Activated naive CD8-positive, alpha-beta T cell treated with anti-CD3 and anti-CD28 coated beads, Interleukin-2, amount 10 ng/mL, durations not matched to agents 7 days and 5 days (primary cell): ENCODE results near the gene EGFR. TPM values are rescaled to one million over a fixed set of nuclear protein-coding genes. Genes with fewer than 3 reads are reported as not detected.

ENCODE experiments used
- ATAC-seq: fragments of 150-1000 bp; cut with Tn5 transposase; one replicate; pipeline ENCODE4 v1.10.0; 2021; ENCODE audit warnings: low read depth, moderate library complexity
- POLR2A ChIA-PET: fragments of 350-600 bp; sonication (Branson Sonifier 250); formaldehyde crosslinking; loops from one replicate; lab custom pipeline; 2021; ENCODE audit warnings: antibody characterized with exemption; lab: Charles Lee
- DNase-seq: peaks from one replicate; pipeline ENCODE4 v3.0.0; 2021
- H3K27ac Mint-ChIP-seq: one replicate; pipeline ENCODE4 v1.8.0; 2022; ENCODE audit warnings: mild to moderate bottlenecking, mixed read lengths
- H3K27me3 Mint-ChIP-seq: one replicate; pipeline ENCODE4 v1.8.0; 2022; ENCODE audit warnings: mild to moderate bottlenecking, moderate library complexity, mixed read lengths
- H3K36me3 Mint-ChIP-seq: one replicate; pipeline ENCODE4 v1.8.0; 2021; ENCODE audit warnings: mild to moderate bottlenecking, mixed read lengths
- H3K4me1 Mint-ChIP-seq: one replicate; pipeline ENCODE4 v1.8.0; 2021; ENCODE audit warnings: mixed read lengths
- H3K4me3 Mint-ChIP-seq: one replicate; pipeline ENCODE4 v1.8.0; 2022; ENCODE audit warnings: mild to moderate bottlenecking, moderate library complexity, mixed read lengths
- H3K9me3 Mint-ChIP-seq: one replicate; pipeline ENCODE4 v1.8.0; 2021; ENCODE audit warnings: mixed read lengths
- total RNA-seq, 2 experiments: library from RNA; stranded (reverse); gene quantifications; one replicate each; pipeline ENCODE4 v1.2.3, GENCODE V29; 2021

Gene EGFR
- total RNA-seq, 2 experiments from 2014 or later = not detected

GRCh38 chr7:55230014-55230413 lies 211.2 kb downstream of the EGFR start:
- Mint-ChIP-seq H3K4me3 (no peak overlapping the region), H3K27ac (no peak overlapping the region), H3K27me3 (peaks cover 10% of the 10 kb centered on the region), H3K9me3 (peaks cover 8% of the 10 kb centered on the region), H3K36me3 (no peaks in the 10 kb centered on the region), H3K4me1 (no peaks in the 10 kb centered on the region)
- POLR2A ChIA-PET = no interaction called here
- ATAC-seq (no peak), DNase-seq (no peak)

- DNase-seq (no peak), ATAC-seq (no peak)
- Mint-ChIP-seq H3K36me3 (no peaks in the 10 kb centered on the region), H3K4me3 (no peak overlapping the region), H3K4me1 (no peaks in the 10 kb centered on the region), H3K27me3 (peaks cover 10% of the 10 kb centered on the region), H3K27ac (no peak overlapping the region), H3K9me3 (peaks cover 8% of the 10 kb centered on the region)
- POLR2A ChIA-PET = no interaction called here
These were observed 213.0 kb downstream of the EGFR start for GRCh38 chr7:55231736-55232280.

- peaks cover 7% of the 10 kb centered on the region for H3K27me3 Mint-ChIP-seq
- POLR2A ChIA-PET = no interaction called here
- no peaks in the 10 kb centered on the region for H3K36me3 Mint-ChIP-seq
- peaks cover 5% of the 10 kb centered on the region for H3K9me3 Mint-ChIP-seq
- ATAC-seq (no peak), DNase-seq (no peak)
- no peaks in the 10 kb centered on the region for H3K4me1 Mint-ChIP-seq
- H3K27ac Mint-ChIP-seq = no peak overlapping the region
- H3K4me3 Mint-ChIP-seq = no peak overlapping the region
These were observed 214.2 kb downstream of the EGFR start for GRCh38 chr7:55233001-55233400.

- Mint-ChIP-seq H3K4me1 (no peaks in the 10 kb centered on the region), H3K27ac (no peak overlapping the region), H3K9me3 (peaks cover under 1% of the 10 kb centered on the region), H3K27me3 (peaks cover 5% of the 10 kb centered on the region), H3K4me3 (no peak overlapping the region), H3K36me3 (no peaks in the 10 kb centered on the region)
- ATAC-seq = no peak
- DNase-seq = no peak
- POLR2A ChIA-PET = no interaction called here
These were observed 215.6 kb downstream of the EGFR start for GRCh38 chr7:55234408-55234807.

GRCh38 chr7:55235115-55235514 lies 216.3 kb downstream of the EGFR start:
- POLR2A ChIA-PET = no interaction called here
- H3K4me3 Mint-ChIP-seq = no peak overlapping the region
- no peak for DNase-seq
- H3K4me1 Mint-ChIP-seq = no peaks in the 10 kb centered on the region
- ATAC-seq = no peak
- no peaks in the 10 kb centered on the region for H3K36me3 Mint-ChIP-seq
- no peak overlapping the region for H3K27ac Mint-ChIP-seq
- H3K9me3 Mint-ChIP-seq = no peaks in the 10 kb centered on the region
- H3K27me3 Mint-ChIP-seq = peaks cover 5% of the 10 kb centered on the region

GRCh38 chr7:55235801-55236200 lies 217.0 kb downstream of the EGFR start:
- POLR2A ChIA-PET = no interaction called here
- Mint-ChIP-seq H3K9me3 (no peaks in the 10 kb centered on the region), H3K4me1 (no peaks in the 10 kb centered on the region), H3K4me3 (no peak overlapping the region), H3K27ac (no peak overlapping the region), H3K36me3 (no peaks in the 10 kb centered on the region), H3K27me3 (peaks cover 2% of the 10 kb centered on the region)
- DNase-seq (no peak), ATAC-seq (no peak)

GRCh38 chr7:55236476-55236875 lies 217.7 kb downstream of the EGFR start:
- H3K4me1 Mint-ChIP-seq = no peaks in the 10 kb centered on the region
- no peak overlapping the region for H3K27ac Mint-ChIP-seq
- ATAC-seq (no peak), DNase-seq (no peak)
- POLR2A ChIA-PET = no interaction called here
- no peaks in the 10 kb centered on the region for H3K9me3 Mint-ChIP-seq
- H3K27me3 Mint-ChIP-seq = no peaks in the 10 kb centered on the region
- H3K36me3 Mint-ChIP-seq = no peaks in the 10 kb centered on the region
- H3K4me3 Mint-ChIP-seq = no peak overlapping the region

GRCh38 chr7:55237156-55237893 lies 218.5 kb downstream of the EGFR start:
- Mint-ChIP-seq H3K4me1 (no peaks in the 10 kb centered on the region), H3K27ac (no peak overlapping the region), H3K36me3 (no peaks in the 10 kb centered on the region), H3K9me3 (no peaks in the 10 kb centered on the region), H3K27me3 (no peaks in the 10 kb centered on the region), H3K4me3 (no peak overlapping the region)
- ATAC-seq (no peak), DNase-seq (no peak)
- POLR2A ChIA-PET = no interaction called here

GRCh38 chr7:55239406-55239805 lies 220.6 kb downstream of the EGFR start:
- H3K9me3 Mint-ChIP-seq = no peaks in the 10 kb centered on the region
- ATAC-seq (no peak), DNase-seq (no peak)
- H3K27ac Mint-ChIP-seq = no peak overlapping the region
- H3K36me3 Mint-ChIP-seq = no peaks in the 10 kb centered on the region
- no peak overlapping the region for H3K4me3 Mint-ChIP-seq
- peaks cover 2% of the 10 kb centered on the region for H3K27me3 Mint-ChIP-seq
- POLR2A ChIA-PET = no interaction called here
- no peaks in the 10 kb centered on the region for H3K4me1 Mint-ChIP-seq

- POLR2A ChIA-PET = no interaction called here
- Mint-ChIP-seq H3K36me3 (no peaks in the 10 kb centered on the region), H3K4me1 (no peaks in the 10 kb centered on the region), H3K27me3 (peaks cover 2% of the 10 kb centered on the region), H3K9me3 (no peaks in the 10 kb centered on the region), H3K27ac (no peak overlapping the region), H3K4me3 (no peak overlapping the region)
- DNase-seq = no peak
- no peak for ATAC-seq
These were observed 221.8 kb downstream of the EGFR start for GRCh38 chr7:55240418-55241142.

- H3K36me3 Mint-ChIP-seq = no peaks in the 10 kb centered on the region
- peaks cover 2% of the 10 kb centered on the region for H3K27me3 Mint-ChIP-seq
- DNase-seq = no peak
- no peak overlapping the region for H3K4me3 Mint-ChIP-seq
- no peaks in the 10 kb centered on the region for H3K9me3 Mint-ChIP-seq
- no peaks in the 10 kb centered on the region for H3K4me1 Mint-ChIP-seq
- POLR2A ChIA-PET = no interaction called here
- no peak for ATAC-seq
- no peak overlapping the region for H3K27ac Mint-ChIP-seq
These were observed 223.1 kb downstream of the EGFR start for GRCh38 chr7:55241958-55242357.

GRCh38 chr7:55242613-55243012 lies 223.8 kb downstream of the EGFR start:
- peaks cover 2% of the 10 kb centered on the region for H3K27me3 Mint-ChIP-seq
- DNase-seq = no peak
- no peak overlapping the region for H3K27ac Mint-ChIP-seq
- H3K4me3 Mint-ChIP-seq = no peak overlapping the region
- ATAC-seq = no peak
- no peaks in the 10 kb centered on the region for H3K4me1 Mint-ChIP-seq
- H3K9me3 Mint-ChIP-seq = no peaks in the 10 kb centered on the region
- H3K36me3 Mint-ChIP-seq = no peaks in the 10 kb centered on the region
- POLR2A ChIA-PET = no interaction called here

- POLR2A ChIA-PET = no interaction called here
- ATAC-seq (no peak), DNase-seq (no peak)
- no peaks in the 10 kb centered on the region for H3K4me1 Mint-ChIP-seq
- no peaks in the 10 kb centered on the region for H3K9me3 Mint-ChIP-seq
- H3K27ac Mint-ChIP-seq = no peak overlapping the region
- H3K27me3 Mint-ChIP-seq = peaks cover 2% of the 10 kb centered on the region
- no peak overlapping the region for H3K4me3 Mint-ChIP-seq
- no peaks in the 10 kb centered on the region for H3K36me3 Mint-ChIP-seq
These were observed 225.4 kb downstream of the EGFR start for GRCh38 chr7:55244006-55244745.
